Measurements from ENCODE around the gene ZNF337. TPM values are rescaled to one million over a fixed set of nuclear protein-coding genes. Genes with fewer than 3 reads are reported as not detected.

ZNF337 gene
- total RNA-seq, 1 donor from 2014 or later, result 26.2 TPM

GRCh38 chr20:25626779-25627178, 69.9 kb downstream of the ZNF337 start:
- no peak for DNase-seq

GRCh38 chr20:25624500-25624939, 72.1 kb downstream of the ZNF337 start:
- no peak for DNase-seq

Small RNA genes lying within 50 kb of the gene (small RNA-seq; reads per million reads assigned to genes)
- not detected for gene RN7SL594P (ENCODE audit: low replicate concordance)

Other genes starting within 250 kb of the ZNF337 start
- 8.7 TPM for gene NINL, start 111.3 kb downstream of the ZNF337 start, total RNA-seq
- gene NANP, start 72.8 kb downstream of the ZNF337 start, total RNA-seq, result 6.8 TPM

All from tongue (tissue), 3 donors.